HepG2 (cell line): ENCODE measurements around the gene SLC16A5. TPM values are rescaled to one million over a fixed set of nuclear protein-coding genes. Genes with fewer than 3 reads are reported as not detected.

Source experiments
- BHLHE40 ChIP-seq: IDR thresholded peaks from 2 replicates; pipeline ENCODE4 v1.6.1; 2011; ENCODE audit warnings: low read length, improper control_type of control experiment
- FOXK2 ChIP-seq: fragments of 450-650 bp; IDR thresholded peaks from 2 replicates; pipeline ENCODE4 v1.6.1; 2016
- KDM2A ChIP-seq: sonication (generic); formaldehyde crosslinking; IDR thresholded peaks from 2 replicates; pipeline ENCODE4 v1.4.0; 2020; ENCODE audit warnings: low read depth, missing genetic modification reagents, borderline replicate concordance
- LRRFIP1 ChIP-seq: sonication (generic); formaldehyde crosslinking; conservative IDR thresholded peaks from 2 replicates; pipeline ENCODE4 v1.4.0; 2020; ENCODE audit warnings: missing genetic modification reagents
- MEIS1 ChIP-seq: sonication (generic); formaldehyde crosslinking; IDR thresholded peaks from 2 replicates; pipeline ENCODE4 v1.9.0; 2021; ENCODE audit warnings: mild to moderate bottlenecking, missing genetic modification reagents, moderate library complexity, borderline replicate concordance
- MEIS2 ChIP-seq: sonication (generic); formaldehyde crosslinking; IDR thresholded peaks from 2 replicates; pipeline ENCODE4 v1.9.0; 2021; ENCODE audit warnings: mild to moderate bottlenecking, missing genetic modification reagents
- MIER2 ChIP-seq: IDR thresholded peaks from 2 replicates; pipeline ENCODE4 v1.6.1; 2016; ENCODE audit warnings: missing biosample characterization, missing genetic modification reagents
- MXD4 ChIP-seq: IDR thresholded peaks from 2 replicates; pipeline ENCODE4 v1.6.1; 2016; ENCODE audit warnings: mild to moderate bottlenecking, missing biosample characterization, missing genetic modification reagents
- NR2F6 ChIP-seq, 2 experiments: IDR thresholded peaks; 2 replicates each; pipeline ENCODE4 v1.6.1; 2016; ENCODE audit warnings: antibody characterized with exemption in 1 of 2, mild to moderate bottlenecking in 1 of 2
- PCBP1 ChIP-seq: fragments of 200-400 bp; formaldehyde crosslinking; IDR thresholded peaks from 2 replicates; pipeline ENCODE4 v1.6.1; 2017; ENCODE audit warnings: mild to moderate bottlenecking, low read depth, low read length, borderline replicate concordance
- PCBP2 ChIP-seq: fragments of 200-400 bp; formaldehyde crosslinking; optimal IDR thresholded peaks from 2 replicates; pipeline ENCODE3; 2018; ENCODE audit warnings: low read length, low read depth; ENCODE audit not compliant: poor library complexity, severe bottlenecking
- PHB2 ChIP-seq: fragments of 450-650 bp; IDR thresholded peaks from 2 replicates; pipeline ENCODE4 v1.6.1; 2018; ENCODE audit not compliant: partially characterized antibody
- POLR2G ChIP-seq: fragments of 200-400 bp; formaldehyde crosslinking; IDR thresholded peaks from 2 replicates; pipeline ENCODE4 v1.6.1; 2018; ENCODE audit warnings: mild to moderate bottlenecking, low read depth, low read length, moderate library complexity
- RAD21 ChIP-seq: fragments of 450-650 bp; formaldehyde crosslinking; IDR thresholded peaks from 2 replicates; pipeline ENCODE4 v1.5.0; 2020; ENCODE audit warnings: mild to moderate bottlenecking
- RARA ChIP-seq: IDR thresholded peaks from 2 replicates; pipeline ENCODE4 v1.6.1; 2016; ENCODE audit warnings: missing genetic modification reagents, missing compliant biosample characterization
- RFX3 ChIP-seq: IDR thresholded peaks from 2 replicates; pipeline ENCODE4 v1.6.1; 2016; ENCODE audit warnings: missing biosample characterization, missing genetic modification reagents
- RFXANK ChIP-seq: IDR thresholded peaks from 2 replicates; pipeline ENCODE4 v1.6.1; 2016
- SALL1 ChIP-seq: sonication (generic); formaldehyde crosslinking; IDR thresholded peaks from 2 replicates; pipeline ENCODE4 v1.8.0; 2022; ENCODE audit warnings: mild to moderate bottlenecking, missing genetic modification reagents
- SP4 ChIP-seq: sonication (generic); formaldehyde crosslinking; IDR thresholded peaks from 2 replicates; pipeline ENCODE4 v1.8.1; 2023; ENCODE audit warnings: mild to moderate bottlenecking, missing genetic modification reagents
- YY1 ChIP-seq: IDR thresholded peaks from 2 replicates; pipeline ENCODE4 v1.6.1; 2011; ENCODE audit warnings: low read length, low read depth, moderate library complexity, mild to moderate bottlenecking; ENCODE audit not compliant: insufficient read depth, insufficient replicate concordance
- ZMAT5 ChIP-seq: sonication (generic); formaldehyde crosslinking; IDR thresholded peaks from 2 replicates; pipeline ENCODE4 v1.5.0; 2020; ENCODE audit warnings: mild to moderate bottlenecking, low read depth, missing genetic modification reagents, borderline replicate concordance
- ZNF207 ChIP-seq: fragments of 450-650 bp; IDR thresholded peaks from 2 replicates; pipeline ENCODE4 v1.6.1; 2016; ENCODE audit warnings: antibody characterized with exemption, borderline replicate concordance
- ZNF281 ChIP-seq: sonication (generic); formaldehyde crosslinking; IDR thresholded peaks from 2 replicates; pipeline ENCODE4 v1.4.0; 2020; ENCODE audit warnings: missing genetic modification reagents, borderline replicate concordance
- ZNF484 ChIP-seq: sonication (generic); formaldehyde crosslinking; IDR thresholded peaks from 2 replicates; pipeline ENCODE4 v1.5.1; 2020; ENCODE audit warnings: mild to moderate bottlenecking, low read depth, missing genetic modification reagents, borderline replicate concordance
- ZNF563 ChIP-seq: sonication (generic); formaldehyde crosslinking; IDR thresholded peaks from 2 replicates; pipeline ENCODE4 v1.8.0; 2022; ENCODE audit warnings: mild to moderate bottlenecking, moderate library complexity, missing genetic modification reagents
- ZNF850 ChIP-seq: sonication (generic); formaldehyde crosslinking; conservative IDR thresholded peaks from 2 replicates; pipeline ENCODE4 v1.9.0; 2021; ENCODE audit warnings: mild to moderate bottlenecking, missing genetic modification reagents
- polyA plus RNA-seq, 8 experiments: library from polyadenylated mRNA; depleted of rRNA in 3 of 8; stranded (reverse) in 7 of 8; unstranded in 1 of 8; fragments of >200 nt; fragmentation: Illumina TruSeq in 4 of 8; extraction: Trizol in 4 of 8; gene quantifications; 2 replicates each; pipeline versions ENCODE4 v1.2.1 to v1.2.3, GENCODE V29; 2011 to 2016; ENCODE audit warnings: low read depth in 4 of 8, missing spikeins in 1 of 8, mixed read lengths in 1 of 8; ENCODE audit not compliant: insufficient read depth in 1 of 8
- total RNA-seq, 5 experiments: library from RNA; depleted of rRNA; stranded (reverse); fragments of >200 nt; fragmentation: Illumina TruSeq; extraction: Trizol; gene quantifications; 2 replicates each; pipeline ENCODE4 v1.2.3, GENCODE V29; 2016; ENCODE audit warnings: low read depth in 1 of 5

SLC16A5 gene
- total and polyA plus RNA-seq, 2 of the 13 experiments (the other 11 are each of a cell fraction or from before 2014, with no cell fraction given) = 0.69 to 5.6 TPM

GRCh38 chr17:75113798-75114551 is 26.2 kb downstream of the SLC16A5 start (continued):
- TF ChIP-seq YY1 (peak; percentile 70), SALL1 (CRISPR knock-in tag) (peak; percentile 80), RFX3 (CRISPR knock-in tag) (no peak), MEIS1 (CRISPR knock-in tag) (peak; percentile 77; the same call in 1 of the 2 replicates), POLR2G (no peak), NR2F6 (IDR thresholded peaks at IDR 0.05) (no peak), NR2F6 (CRISPR knock-in tag; IDR thresholded peaks at IDR 0.05) (0 out of 2 replicates have a peak, but pooled peaks have one; percentile 52), BHLHE40 (no peak), RARA (CRISPR knock-in tag) (no peak), ZNF484 (CRISPR knock-in tag) (0 out of 2 replicates have a peak, but pooled peaks have one; percentile 56), LRRFIP1 (CRISPR knock-in tag) (no peak), PHB2 (no peak), RAD21 (CRISPR knock-in tag) (peak; percentile 92), KDM2A (CRISPR knock-in tag) (peak; percentile 58; the same call in 1 of the 2 replicates), PCBP2 (no peak), MXD4 (CRISPR knock-in tag) (peak; percentile 46), SP4 (CRISPR knock-in tag) (0 out of 2 replicates have a peak, but pooled peaks have one; percentile 2), ZNF563 (no peak), PCBP1 (no peak), FOXK2 (no peak), ZNF281 (CRISPR knock-in tag) (no peak), MEIS2 (CRISPR knock-in tag) (0 out of 2 replicates have a peak, but pooled peaks have one; percentile 50), ZNF850 (no peak), MIER2 (peak; percentile 45; the same call in 1 of the 2 replicates), ZMAT5 (no peak), ZNF207 (no peak), RFXANK (no peak)
